Endothelial cell of umbilical vein (primary cell): ENCODE results near the gene ALKBH8. TPM values are rescaled to one million over a fixed set of nuclear protein-coding genes. Genes with fewer than 3 reads are reported as not detected.

Experiments
- BruUV-seq: library from RNA; stranded (reverse); fragments of 400-500 nt; replicated peaks from 2 replicates; lab custom pipeline; 2021; lab: Mats Ljungman, UMichigan
- CTCF ChIA-PET: fragments of 300-600, 350-600 bp; sonication (Branson Sonifier 250); formaldehyde crosslinking; loops from one replicate; lab custom pipeline; 2021; ENCODE audit warnings: antibody characterized with exemption, inconsistent platforms; lab: Charles Lee
- POLR2A ChIA-PET: fragments of 300-600, 350-600 bp; sonication (Branson Sonifier 250); formaldehyde crosslinking; loops from one replicate; lab custom pipeline; 2021; ENCODE audit warnings: antibody characterized with exemption, inconsistent platforms; lab: Charles Lee
- DNase-seq: peaks from one replicate; pipeline ENCODE4 v3.0.0-alpha.2; 2011; ENCODE audit warnings: low read depth, low spot score
- FAIRE-seq: peaks from 2 replicates; lab custom pipeline; 2011; peaks lifted over from hg19 to GRCh38; lab: Jason Lieb, UNC
- H2AFZ ChIP-seq: 2 replicates; pipeline ENCODE4 v1.6.0; 2012; ENCODE audit warnings: low read depth, low read length, control low read depth, inconsistent platforms
- H3K27ac ChIP-seq: 2 replicates; pipeline ENCODE4 v1.5.1; 2011; ENCODE audit warnings: low read depth, mild to moderate bottlenecking, control low read depth, low read length, moderate library complexity; ENCODE audit not compliant: insufficient read depth
- H3K27me3 ChIP-seq, 2 experiments: 2 replicates each; pipeline versions ENCODE4 v1.6.0 to v1.6.1; 2011; ENCODE audit warnings: low read length in 2 of 2, mixed read lengths in 1 of 2; ENCODE audit not compliant: control insufficient read depth in 2 of 2, insufficient read depth in 2 of 2
- H3K36me3 ChIP-seq, 2 experiments: 2 replicates in 1 of 2; 3 replicates in 1 of 2; pipeline ENCODE4 v1.5.1; 2011; ENCODE audit warnings: low read length in 2 of 2, mild to moderate bottlenecking in 1 of 2, moderate library complexity in 1 of 2; ENCODE audit not compliant: control insufficient read depth in 2 of 2, insufficient read depth in 2 of 2; ENCODE audit errors: extremely low read depth in 1 of 2
- H3K4me1 ChIP-seq: 3 replicates; pipeline ENCODE4 v1.5.1; 2011; ENCODE audit warnings: mild to moderate bottlenecking, low read length; ENCODE audit not compliant: control insufficient read depth, insufficient read depth; ENCODE audit errors: extremely low read depth
- H3K4me2 ChIP-seq: 2 replicates; pipeline ENCODE4 v1.6.1; 2011; ENCODE audit warnings: low read length, control low read depth, mixed read lengths; ENCODE audit not compliant: insufficient read depth
- H3K4me3 ChIP-seq, 3 experiments: fragments of 200-600 bp in 1 of 3; sonication (generic), shearing (Covaris generic) in 1 of 3; replicated peaks in 1 of 3; 2 replicates each; pipeline ENCODE4 v1.5.1; 2011 to 2016; ENCODE audit warnings: control low read depth in 3 of 3, low read length in 3 of 3, mild to moderate bottlenecking in 2 of 3, inconsistent platforms in 1 of 3, low read depth in 1 of 3, moderate library complexity in 1 of 3; ENCODE audit not compliant: insufficient read depth in 1 of 3
- H3K79me2 ChIP-seq: 2 replicates; pipeline ENCODE4 v1.6.0; 2012; ENCODE audit warnings: low read length, inconsistent platforms; ENCODE audit not compliant: control insufficient read depth, insufficient read depth
- H3K9ac ChIP-seq: replicated peaks from 2 replicates; pipeline ENCODE3; 2011; ENCODE audit warnings: low read length, control low read depth; ENCODE audit not compliant: insufficient read depth; ENCODE audit errors: extremely low read depth
- H3K9me1 ChIP-seq: replicated peaks from 3 replicates; pipeline ENCODE4 v1.6.0; 2011; ENCODE audit warnings: mild to moderate bottlenecking, low read length; ENCODE audit not compliant: control insufficient read depth, insufficient read depth; ENCODE audit errors: extremely low read depth
- H3K9me3 ChIP-seq: replicated peaks from 2 replicates; pipeline ENCODE4 v1.5.1; 2012; ENCODE audit warnings: low read length, inconsistent platforms; ENCODE audit not compliant: control insufficient read depth, insufficient read depth
- H4K20me1 ChIP-seq: replicated peaks from 2 replicates; pipeline ENCODE3; 2011; ENCODE audit warnings: mild to moderate bottlenecking, low read length; ENCODE audit not compliant: control insufficient read depth, insufficient read depth; ENCODE audit errors: extremely low read depth
- FOS ChIP-seq: IDR thresholded peaks from 2 replicates; pipeline ENCODE4 v1.6.1; 2011; ENCODE audit warnings: mild to moderate bottlenecking, low read length, moderate library complexity, borderline replicate concordance; ENCODE audit not compliant: insufficient read depth
- GATA2 ChIP-seq: IDR thresholded peaks from 2 replicates; pipeline ENCODE4 v1.7.0; 2011; ENCODE audit warnings: low read depth, mild to moderate bottlenecking, moderate library complexity, mixed read lengths, low read length; ENCODE audit not compliant: insufficient read length, insufficient read depth
- JUN ChIP-seq: IDR thresholded peaks from 2 replicates; pipeline ENCODE4 v1.6.1; 2011; ENCODE audit warnings: borderline replicate concordance, low read depth; ENCODE audit not compliant: insufficient read length, insufficient read depth
- MAX ChIP-seq: IDR thresholded peaks from 2 replicates; pipeline ENCODE4 v1.6.1; 2011; ENCODE audit not compliant: insufficient read depth, insufficient read length
- POLR2A ChIP-seq: IDR thresholded peaks from 2 replicates; pipeline ENCODE4 v1.6.1; 2012; ENCODE audit warnings: low read depth, mild to moderate bottlenecking, control low read depth, low read length
- POLR2AphosphoS5 ChIP-seq: IDR thresholded peaks from 2 replicates; pipeline ENCODE4 v1.6.1; 2012; ENCODE audit warnings: low read depth, mild to moderate bottlenecking, control low read depth, low read length, moderate library complexity; ENCODE audit not compliant: insufficient read depth
- dilution Hi-C: fragments of 300-500 bp; cut with MboI; formaldehyde crosslinking; loops from one replicate; pipeline ENCODE4 v1.15.0; 2019; ENCODE audit warnings: low sequenced_read_pairs; ENCODE audit not compliant: extremely low pct_ligation_motif_present
- intact Hi-C: fragments of 100-400 bp; cut with micrococcal nuclease; formaldehyde crosslinking; loops from one replicate; pipeline ENCODE4 v1.10.0; 2022
- polyA plus RNA-seq, 4 experiments: library from polyadenylated mRNA; depleted of rRNA in 3 of 4; stranded (reverse) in 3 of 4; unstranded in 1 of 4; fragments of >200 nt; gene quantifications; 2 replicates each; pipeline versions ENCODE4 v1.2.1 to v1.2.3, GENCODE V29; 2011 to 2012; ENCODE audit warnings: missing spikeins in 1 of 4
- total RNA-seq: library from RNA; stranded (reverse); gene quantifications from 2 replicates; pipeline ENCODE4 v1.2.3, GENCODE V29; 2021
- TF ChIP-seq, protein P1 (sequence below), 2 donors: IDR thresholded peaks; 1 replicate in 1 of 2; 2 replicates in 1 of 2; pipeline ENCODE4 v1.5.1; 2011; ENCODE audit warnings: low read length in 2 of 2, mild to moderate bottlenecking in 2 of 2, moderate library complexity in 2 of 2, control low read depth in 1 of 2, inconsistent platforms in 1 of 2, low read depth in 1 of 2; ENCODE audit not compliant: insufficient read depth in 1 of 2; ENCODE audit errors: extremely low read depth in 1 of 2

Gene ALKBH8
- total and polyA plus RNA-seq, 2 donors (not counting 3 experiments of a cell fraction or from before 2014, with no cell fraction given) = 2.6 to 10.2 TPM

DNA sequence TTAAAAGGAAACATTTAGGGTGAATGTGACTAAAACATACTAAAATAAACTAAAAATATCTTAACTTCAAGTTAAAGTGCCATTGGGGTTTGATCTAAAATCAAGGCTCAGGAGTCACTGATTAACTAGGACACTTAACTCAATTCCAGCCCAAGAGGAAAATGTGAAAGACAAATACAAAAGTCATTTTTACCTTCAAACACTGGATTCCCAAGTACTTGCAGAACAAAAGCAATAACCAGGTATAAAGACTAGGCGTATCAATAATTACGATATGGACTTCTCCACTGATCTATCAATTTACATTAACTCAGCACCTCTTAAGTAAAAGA is 15.6 kb downstream of the ALKBH8 start:
- ChIA-PET CTCF (interaction anchor here (0.8 to 9.4 kb wide), 16 partner anchors 9 to 347 kb away, joined by 3 to 114 read pairs (median 6); partner anchors contain the start of gene ALKBH8), POLR2A (no interaction called here)
- H3K27me3 ChIP-seq = no peaks in the 10 kb centered on the region
- dilution Hi-C loops (no loop called here), intact Hi-C loops (loop anchor here (1.0 to 10.0 kb wide), 7 partner anchors 13 to 1465 kb away; partner anchors contain the start of gene ELMOD1)
- H3K4me2 ChIP-seq = no peak overlapping the region
- H3K9me1 ChIP-seq = no peaks in the 10 kb centered on the region
- DNase-seq (no peak), FAIRE-seq (no peak)
- BruUV-seq = no TSS peak
- no peaks in the 10 kb centered on the region for H3K9me3 ChIP-seq
- no peak for TF ChIP-seq POLR2AphosphoS5
- TF ChIP-seq FOS = no peak
- TF ChIP-seq, protein P1, sequence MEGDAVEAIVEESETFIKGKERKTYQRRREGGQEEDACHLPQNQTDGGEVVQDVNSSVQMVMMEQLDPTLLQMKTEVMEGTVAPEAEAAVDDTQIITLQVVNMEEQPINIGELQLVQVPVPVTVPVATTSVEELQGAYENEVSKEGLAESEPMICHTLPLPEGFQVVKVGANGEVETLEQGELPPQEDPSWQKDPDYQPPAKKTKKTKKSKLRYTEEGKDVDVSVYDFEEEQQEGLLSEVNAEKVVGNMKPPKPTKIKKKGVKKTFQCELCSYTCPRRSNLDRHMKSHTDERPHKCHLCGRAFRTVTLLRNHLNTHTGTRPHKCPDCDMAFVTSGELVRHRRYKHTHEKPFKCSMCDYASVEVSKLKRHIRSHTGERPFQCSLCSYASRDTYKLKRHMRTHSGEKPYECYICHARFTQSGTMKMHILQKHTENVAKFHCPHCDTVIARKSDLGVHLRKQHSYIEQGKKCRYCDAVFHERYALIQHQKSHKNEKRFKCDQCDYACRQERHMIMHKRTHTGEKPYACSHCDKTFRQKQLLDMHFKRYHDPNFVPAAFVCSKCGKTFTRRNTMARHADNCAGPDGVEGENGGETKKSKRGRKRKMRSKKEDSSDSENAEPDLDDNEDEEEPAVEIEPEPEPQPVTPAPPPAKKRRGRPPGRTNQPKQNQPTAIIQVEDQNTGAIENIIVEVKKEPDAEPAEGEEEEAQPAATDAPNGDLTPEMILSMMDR (IDR thresholded peaks at IDR 0.05; ENCODE audit: extremely low read depth in 1 of 2, insufficient read depth in 1 of 2, low read depth in 1 of 2, low read length in 2 of 2) = no peak
- TF ChIP-seq MAX = no peak
- no peak for TF ChIP-seq GATA2
- TF ChIP-seq JUN = no peak
- TF ChIP-seq POLR2A = no peak
- H3K79me2 ChIP-seq = no peaks in the 10 kb centered on the region
- no peak overlapping the region for H3K27ac ChIP-seq
- H2AFZ ChIP-seq = no peak overlapping the region
- no peak overlapping the region for H3K4me3 ChIP-seq
- H3K9ac ChIP-seq = no peak overlapping the region
- peaks cover 4 to 10% of the 10 kb centered on the region in 2 experiments for H3K36me3 ChIP-seq
- H3K4me1 ChIP-seq = peaks cover 13% of the 10 kb centered on the region
- no peaks in the 10 kb centered on the region for H4K20me1 ChIP-seq
